GM21526 (cell line): ENCODE results near the gene RFPL1.
"Not testable (repeated sequence)": the region's sequence is repeated elsewhere in the genome, so short reads cannot be mapped to it uniquely, and the experiment has no call there.

Experiments used
- ATAC-seq: cut with Tn5 transposase; IDR thresholded peaks from one replicate; pipeline ENCODE4 v1.9.1; 2021; ENCODE audit warnings: moderate library complexity; ENCODE audit not compliant: unreplicated experiment, low FRiP score

Gene RFPL1

GRCh38 chr22:29438283-29438682 lies at the start of gene RFPL1:
RFPL1 (plus strand) TSS chr22:29438583.
- ATAC-seq: not testable (repeated sequence)

GRCh38 chr22:29388759-29389090 lies 49.7 kb upstream of the RFPL1 start:
- ATAC-seq: peak; percentile 10

GRCh38 chr22:29390270-29390669 lies 48.1 kb upstream of the RFPL1 start:
- no peak for ATAC-seq

GRCh38 chr22:29391546-29391945 lies 46.8 kb upstream of the RFPL1 start:
- no peak for ATAC-seq

- ATAC-seq: no peak
Measured at GRCh38 chr22:29393019-29393608, 45.3 kb upstream of the RFPL1 start.

GRCh38 chr22:29394931-29395581 lies 43.3 kb upstream of the RFPL1 start:
- ATAC-seq: peak; percentile 55

GRCh38 chr22:29396126-29396525 lies 42.3 kb upstream of the RFPL1 start:
- no peak for ATAC-seq

GRCh38 chr22:29397791-29398190 lies 40.6 kb upstream of the RFPL1 start:
- ATAC-seq: no peak

GRCh38 chr22:29400576-29400975 lies 37.8 kb upstream of the RFPL1 start:
- no peak for ATAC-seq

GRCh38 chr22:29401538-29401937 lies 36.8 kb upstream of the RFPL1 start:
- ATAC-seq: not testable (repeated sequence)

GRCh38 chr22:29408940-29409339 lies 29.4 kb upstream of the RFPL1 start:
- ATAC-seq: no peak

GRCh38 chr22:29411569-29412211 lies 26.7 kb upstream of the RFPL1 start:
- ATAC-seq: not testable (repeated sequence)

GRCh38 chr22:29412772-29413171 lies 25.6 kb upstream of the RFPL1 start:
- not testable (repeated sequence) for ATAC-seq

- not testable (repeated sequence) for ATAC-seq
Measured at GRCh38 chr22:29414951-29415591, 23.3 kb upstream of the RFPL1 start.

- ATAC-seq: not testable (repeated sequence)
Measured at GRCh38 chr22:29418704-29419103, 19.7 kb upstream of the RFPL1 start.

- ATAC-seq: no peak
Measured at GRCh38 chr22:29426476-29426875, 11.9 kb upstream of the RFPL1 start.

GRCh38 chr22:29427176-29427760 lies 11.1 kb upstream of the RFPL1 start:
- no peak for ATAC-seq

GRCh38 chr22:29431986-29432385 lies 6.4 kb upstream of the RFPL1 start:
- ATAC-seq: no peak

GRCh38 chr22:29433856-29434255 lies 4.5 kb upstream of the RFPL1 start:
- no peak for ATAC-seq

GRCh38 chr22:29434288-29434687 lies 4.1 kb upstream of the RFPL1 start:
- ATAC-seq: no peak
